Calu3 (cell line): ENCODE data around the gene CCHCR1. TPM values are rescaled to one million over a fixed set of nuclear protein-coding genes. Genes with fewer than 3 reads are reported as not detected.
A peak's percentile ranks its signal among the peaks of the same experiment; 100 is the strongest.

Experiments used
- BruUV-seq: library from RNA; stranded (reverse); fragments of 400-500 nt; replicated peaks from 2 replicates; lab custom pipeline; 2021; lab: Mats Ljungman, UMichigan
- CTCF ChIA-PET: fragments of 300-600 bp; sonication (Branson Sonifier 250); formaldehyde crosslinking; loops from one replicate; lab custom pipeline; 2022; ENCODE audit warnings: antibody characterized with exemption; lab: Charles Lee
- DNase-seq: peaks from one replicate; pipeline ENCODE4 v3.0.0; 2022
- H3K27ac Mint-ChIP-seq: one replicate; pipeline ENCODE4 v1.8.0; 2022; ENCODE audit warnings: mixed read lengths; ENCODE audit not compliant: unreplicated experiment
- H3K27me3 Mint-ChIP-seq: one replicate; pipeline ENCODE4 v1.8.0; 2022; ENCODE audit warnings: mixed read lengths; ENCODE audit not compliant: unreplicated experiment
- H3K36me3 Mint-ChIP-seq: one replicate; pipeline ENCODE4 v1.8.0; 2022; ENCODE audit warnings: mild to moderate bottlenecking, moderate library complexity, mixed read lengths; ENCODE audit not compliant: insufficient read depth, unreplicated experiment
- H3K4me1 Mint-ChIP-seq: one replicate; pipeline ENCODE4 v1.8.0; 2022; ENCODE audit warnings: mild to moderate bottlenecking, low read depth, mixed read lengths; ENCODE audit not compliant: unreplicated experiment
- H3K4me3 Mint-ChIP-seq: one replicate; pipeline ENCODE4 v1.8.0; 2022; ENCODE audit warnings: mild to moderate bottlenecking, low read depth, moderate library complexity, mixed read lengths; ENCODE audit not compliant: unreplicated experiment
- H3K9me3 Mint-ChIP-seq: one replicate; pipeline ENCODE4 v1.8.0; 2022; ENCODE audit warnings: low read depth, mixed read lengths; ENCODE audit not compliant: unreplicated experiment
- CTCF ChIP-seq: fragments of 200-600 bp; IDR thresholded peaks from one replicate; pipeline ENCODE4 v1.8.0; 2022; ENCODE audit warnings: antibody characterized with exemption; ENCODE audit not compliant: unreplicated experiment
- intact Hi-C: fragments of 100-400 bp; cut with micrococcal nuclease; formaldehyde crosslinking; loops from one replicate; pipeline ENCODE4 v1.10.0; 2022; ENCODE audit not compliant: unreplicated experiment
- total RNA-seq: library from RNA; stranded (reverse); gene quantifications from 2 replicates; pipeline ENCODE4 v1.2.3, GENCODE V29; 2022

Gene CCHCR1
- total RNA-seq, 1 experiment from 2014 or later: 105 TPM

DNA sequence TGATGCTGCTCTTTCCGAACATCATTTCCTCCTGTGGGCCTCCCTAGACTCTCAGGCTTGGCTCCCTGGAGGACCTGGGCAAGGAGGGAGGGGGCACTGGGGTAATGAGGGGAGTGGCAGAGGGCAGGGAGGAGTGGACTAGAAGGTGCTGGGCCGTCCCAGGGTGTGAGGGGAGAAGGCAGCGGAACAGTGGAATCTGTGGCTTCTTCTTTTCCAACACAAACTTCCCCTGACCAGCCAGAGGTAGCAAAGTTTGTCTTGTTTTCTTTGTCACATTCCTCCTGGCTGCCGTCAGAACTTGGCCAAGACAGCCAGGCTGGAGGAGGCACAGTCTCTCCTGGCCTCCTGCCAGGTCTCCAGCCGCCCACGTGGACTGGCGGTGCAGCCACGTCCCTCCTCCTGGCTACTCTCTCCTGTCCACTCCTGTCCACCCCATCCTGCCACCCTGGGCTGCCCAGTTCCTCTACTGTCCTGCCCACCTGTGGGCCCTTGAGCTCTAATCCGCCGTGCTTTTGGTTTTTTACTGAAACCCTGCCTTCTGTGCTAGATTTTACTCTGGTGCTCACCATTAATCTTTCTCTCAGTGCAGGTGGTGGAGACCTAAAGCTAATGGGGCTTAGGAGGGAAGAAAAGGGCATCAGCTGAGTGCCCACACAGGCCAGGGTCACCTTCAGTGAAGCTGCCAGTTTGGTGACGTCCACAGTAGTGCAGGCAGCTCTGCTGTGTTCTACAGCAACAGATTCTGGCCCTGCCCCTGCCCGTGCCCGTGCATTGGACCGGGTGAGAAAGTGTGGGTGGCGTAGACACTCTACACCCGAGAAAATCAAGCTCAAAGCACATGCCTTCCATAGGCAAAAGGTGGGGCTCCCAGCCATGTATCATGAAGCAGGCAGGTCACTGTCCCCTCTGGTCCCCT, 34.6 kb downstream of the CCHCR1 start:
- intact Hi-C loops: no loop called here
- Mint-ChIP-seq H3K27ac (peak overlapping the region; percentile 91), H3K9me3 (no peaks in the 10 kb centered on the region), H3K4me1 (peaks cover 56% of the 10 kb centered on the region), H3K27me3 (no peaks in the 10 kb centered on the region), H3K4me3 (peak overlapping the region; percentile 42), H3K36me3 (peaks cover 39% of the 10 kb centered on the region)
- DNase-seq: peak; percentile 99
- no TSS peak for BruUV-seq
- no peak for TF ChIP-seq CTCF
- CTCF ChIA-PET: interaction anchor here (0.9 kb wide), 1 partner anchor 21 kb away, joined by 4 read pairs; no protein-coding TSS in a partner anchor

GRCh38 chr6:31121131-31121790, 36.3 kb downstream of the CCHCR1 start:
- intact Hi-C loops: no loop called here
- no peaks in the 10 kb centered on the region for H3K9me3 Mint-ChIP-seq
- peak overlapping the region; percentile 19 for H3K27ac Mint-ChIP-seq
- DNase-seq: no peak
- peaks cover 48% of the 10 kb centered on the region for H3K4me1 Mint-ChIP-seq
- H3K36me3 Mint-ChIP-seq: peaks cover 21% of the 10 kb centered on the region
- no peak for TF ChIP-seq CTCF
- H3K4me3 Mint-ChIP-seq: no peak overlapping the region
- CTCF ChIA-PET: interaction anchor here (0.7 to 1.2 kb wide), 2 partner anchors 42 to 48 kb away, joined by 3 to 4 read pairs; no protein-coding TSS in a partner anchor
- no peaks in the 10 kb centered on the region for H3K27me3 Mint-ChIP-seq
- no TSS peak for BruUV-seq

- Mint-ChIP-seq H3K4me3 (no peak within 1 kb of the TSS), H3K9me3 (no peaks in the 10 kb centered on the region), H3K4me1 (peaks cover 48% of the 10 kb centered on the region), H3K27ac (peak within 1 kb of the TSS; percentile 15), H3K27me3 (no peaks in the 10 kb centered on the region), H3K36me3 (peaks cover 26% of the 10 kb centered on the region)
- no peak for TF ChIP-seq CTCF
- no TSS peak for BruUV-seq
- intact Hi-C loops: no loop called here
- CTCF ChIA-PET: interaction anchor here (0.7 kb wide), 1 partner anchor 342 kb away, joined by 3 read pairs; no protein-coding TSS in a partner anchor
- no peak for DNase-seq
Observed at GRCh38 chr6:31120151-31120915, 37.3 kb downstream of the CCHCR1 start, which contains the start of gene CDSN. Gene CDSN, minus strand, starts transcription at chr6:31120446. Its CDS starts 27 bp downstream, at chr6:31120419.

GRCh38 chr6:31118178-31118577, 39.4 kb downstream of the CCHCR1 start:
- peaks cover 42% of the 10 kb centered on the region for H3K4me1 Mint-ChIP-seq
- no peak overlapping the region for H3K4me3 Mint-ChIP-seq
- H3K9me3 Mint-ChIP-seq: no peaks in the 10 kb centered on the region
- intact Hi-C loops: no loop called here
- H3K36me3 Mint-ChIP-seq: peaks cover 27% of the 10 kb centered on the region
- no peak overlapping the region for H3K27ac Mint-ChIP-seq
- no peak for TF ChIP-seq CTCF
- CTCF ChIA-PET: interaction anchor here (0.5 to 1.3 kb wide), 3 partner anchors 16 to 53 kb away, joined by 3 to 4 read pairs (median 4); no protein-coding TSS in a partner anchor
- DNase-seq: no peak
- no TSS peak for BruUV-seq
- H3K27me3 Mint-ChIP-seq: no peaks in the 10 kb centered on the region
